Progenitor cell of endocrine pancreas (in vitro differentiated cells): ENCODE data around the gene MADCAM1. TPM values are rescaled to one million over a fixed set of nuclear protein-coding genes. Genes with fewer than 3 reads are reported as not detected.

Experiments used
- DNase-seq: peaks from one replicate; pipeline ENCODE4 v3.0.0; 2021; ENCODE audit warnings: low spot score; ENCODE audit not compliant: unreplicated experiment
- H3K27ac Mint-ChIP-seq: 2 replicates; pipeline ENCODE4 v1.8.0; 2021; ENCODE audit warnings: mild to moderate bottlenecking, moderate library complexity, mixed read lengths
- H3K27me3 Mint-ChIP-seq: 2 replicates; pipeline ENCODE4 v1.8.0; 2021; ENCODE audit warnings: mixed read lengths
- H3K36me3 Mint-ChIP-seq: 2 replicates; pipeline ENCODE4 v1.8.0; 2022; ENCODE audit warnings: mixed read lengths; ENCODE audit not compliant: insufficient read depth
- H3K4me1 Mint-ChIP-seq: 2 replicates; pipeline ENCODE4 v1.8.0; 2021; ENCODE audit warnings: low read depth, mixed read lengths
- H3K4me3 Mint-ChIP-seq: 2 replicates; pipeline ENCODE4 v1.8.0; 2021; ENCODE audit warnings: low read depth, mild to moderate bottlenecking, moderate library complexity, mixed read lengths
- H3K9me3 Mint-ChIP-seq: 2 replicates; pipeline ENCODE4 v1.8.0; 2021; ENCODE audit warnings: low read depth, mixed read lengths
- total RNA-seq: library from RNA; stranded (reverse); gene quantifications from 2 replicates; pipeline ENCODE4 v1.2.1, GENCODE V29; 2021
- TF ChIP-seq, protein P1 (sequence below): fragments of 200-600 bp; sonication (generic); IDR thresholded peaks from one replicate; pipeline ENCODE4 v1.5.0; 2021; ENCODE audit warnings: antibody characterized with exemption, mild to moderate bottlenecking; ENCODE audit not compliant: unreplicated experiment

MADCAM1 gene
- total RNA-seq, 1 donor from 2014 or later: 0.77 TPM

DNA sequence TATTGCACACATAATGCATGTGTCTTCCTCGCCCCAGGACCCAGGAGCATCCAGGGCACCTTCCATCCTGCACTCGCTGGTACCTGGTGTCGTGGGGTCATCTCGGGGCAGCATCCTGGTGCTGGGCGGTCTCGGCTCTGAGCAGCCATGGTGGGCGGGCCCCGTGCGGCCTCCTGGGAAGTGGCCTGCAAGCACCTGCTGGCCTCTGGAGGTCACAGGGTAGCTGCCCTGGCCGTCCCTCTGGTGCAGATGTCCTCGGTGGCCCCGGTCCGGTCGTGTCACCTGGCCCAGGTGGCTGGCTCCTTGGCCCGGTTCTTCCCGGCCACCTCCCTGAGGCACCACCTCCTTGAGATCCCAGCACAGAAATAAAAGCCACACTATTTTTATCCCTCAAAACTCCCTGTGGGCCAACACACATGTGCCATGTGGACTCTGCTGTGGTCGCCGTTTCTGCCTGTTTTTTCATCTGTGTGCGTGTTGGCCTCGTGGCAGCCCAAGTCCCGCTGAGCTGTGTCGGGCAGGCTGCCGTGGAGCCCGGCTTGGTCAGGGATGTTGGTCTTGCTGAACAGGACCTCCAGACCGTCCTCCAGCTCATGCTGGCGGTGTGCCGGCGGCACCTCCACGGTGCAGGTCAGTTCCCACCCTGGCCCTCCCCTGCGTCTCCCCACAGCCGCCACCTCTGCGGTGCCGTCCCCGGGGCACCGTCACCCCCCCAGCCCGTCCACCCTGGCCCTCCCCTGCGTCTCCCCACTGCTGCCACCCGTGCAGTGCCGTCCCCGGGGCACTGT lies 42.5 kb downstream of the MADCAM1 start:
- no peaks in the 10 kb centered on the region for H3K27me3 Mint-ChIP-seq
- DNase-seq: no peak
- no peak overlapping the region for H3K27ac Mint-ChIP-seq
- H3K4me1 Mint-ChIP-seq: no peaks in the 10 kb centered on the region
- peaks cover 4% of the 10 kb centered on the region for H3K36me3 Mint-ChIP-seq
- no peak overlapping the region for H3K4me3 Mint-ChIP-seq
- TF ChIP-seq, protein P1, sequence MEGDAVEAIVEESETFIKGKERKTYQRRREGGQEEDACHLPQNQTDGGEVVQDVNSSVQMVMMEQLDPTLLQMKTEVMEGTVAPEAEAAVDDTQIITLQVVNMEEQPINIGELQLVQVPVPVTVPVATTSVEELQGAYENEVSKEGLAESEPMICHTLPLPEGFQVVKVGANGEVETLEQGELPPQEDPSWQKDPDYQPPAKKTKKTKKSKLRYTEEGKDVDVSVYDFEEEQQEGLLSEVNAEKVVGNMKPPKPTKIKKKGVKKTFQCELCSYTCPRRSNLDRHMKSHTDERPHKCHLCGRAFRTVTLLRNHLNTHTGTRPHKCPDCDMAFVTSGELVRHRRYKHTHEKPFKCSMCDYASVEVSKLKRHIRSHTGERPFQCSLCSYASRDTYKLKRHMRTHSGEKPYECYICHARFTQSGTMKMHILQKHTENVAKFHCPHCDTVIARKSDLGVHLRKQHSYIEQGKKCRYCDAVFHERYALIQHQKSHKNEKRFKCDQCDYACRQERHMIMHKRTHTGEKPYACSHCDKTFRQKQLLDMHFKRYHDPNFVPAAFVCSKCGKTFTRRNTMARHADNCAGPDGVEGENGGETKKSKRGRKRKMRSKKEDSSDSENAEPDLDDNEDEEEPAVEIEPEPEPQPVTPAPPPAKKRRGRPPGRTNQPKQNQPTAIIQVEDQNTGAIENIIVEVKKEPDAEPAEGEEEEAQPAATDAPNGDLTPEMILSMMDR: no peak
- H3K9me3 Mint-ChIP-seq: no peaks in the 10 kb centered on the region

GRCh38 chr19:539429-540030 lies 43.2 kb downstream of the MADCAM1 start:
- peaks cover 4% of the 10 kb centered on the region for H3K36me3 Mint-ChIP-seq
- H3K9me3 Mint-ChIP-seq: no peaks in the 10 kb centered on the region
- no peak for DNase-seq
- TF ChIP-seq, protein P1: no peak
- H3K4me3 Mint-ChIP-seq: no peak overlapping the region
- H3K4me1 Mint-ChIP-seq: no peaks in the 10 kb centered on the region
- no peak overlapping the region for H3K27ac Mint-ChIP-seq
- H3K27me3 Mint-ChIP-seq: no peaks in the 10 kb centered on the region

DNA sequence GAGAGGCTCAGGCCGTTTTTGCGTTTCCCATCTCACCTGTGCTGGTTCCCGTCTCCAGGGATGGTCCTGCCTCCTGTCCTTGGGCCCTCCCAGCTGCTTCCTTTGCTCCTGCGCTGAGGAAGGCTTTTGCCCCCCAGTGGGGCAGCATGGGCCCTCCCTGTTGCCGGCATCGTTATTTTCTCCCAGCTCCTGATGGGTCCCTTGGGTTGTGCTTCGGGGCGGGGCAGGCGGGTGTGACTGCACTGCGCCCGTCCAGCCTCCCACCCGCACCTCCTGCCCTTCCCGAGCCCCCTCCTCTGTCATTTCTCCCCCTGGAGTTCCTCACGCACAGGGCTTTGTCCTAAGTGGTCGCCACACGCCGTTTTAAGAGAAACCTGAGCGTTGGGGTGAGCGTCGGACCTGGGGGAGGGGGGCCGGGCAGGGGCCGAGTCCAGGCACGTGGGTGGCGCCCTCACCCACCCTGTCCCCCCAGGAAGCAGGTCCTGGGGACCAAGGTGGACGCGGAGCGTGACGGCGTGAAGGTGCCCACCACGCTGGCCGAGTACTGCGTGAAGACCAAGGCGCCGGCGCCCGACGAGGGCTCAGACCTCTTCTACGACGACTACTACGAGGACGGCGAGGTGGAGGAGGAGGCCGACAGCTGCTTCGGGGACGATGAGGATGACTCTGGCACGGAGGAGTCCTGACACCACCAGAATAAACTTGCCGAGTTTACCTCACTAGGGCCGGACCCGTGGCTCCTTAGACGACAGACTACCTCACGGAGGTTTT lies 44.8 kb downstream of the MADCAM1 start:
- H3K27me3 Mint-ChIP-seq: no peaks in the 10 kb centered on the region

GRCh38 chr19:541699-542098 lies 45.4 kb downstream of the MADCAM1 start:
- Mint-ChIP-seq H3K27ac (no peak overlapping the region), H3K4me3 (no peak overlapping the region), H3K4me1 (no peaks in the 10 kb centered on the region), H3K9me3 (no peaks in the 10 kb centered on the region), H3K27me3 (no peaks in the 10 kb centered on the region), H3K36me3 (peaks cover 4% of the 10 kb centered on the region)
- TF ChIP-seq, protein P1: no peak
- no peak for DNase-seq

More for the DNA sequence above, 44.8 kb downstream of the MADCAM1 start:
- Mint-ChIP-seq H3K27ac (no peak overlapping the region), H3K4me3 (no peak overlapping the region), H3K36me3 (peaks cover 4% of the 10 kb centered on the region), H3K9me3 (no peaks in the 10 kb centered on the region), H3K4me1 (no peaks in the 10 kb centered on the region)
- DNase-seq: no peak
- TF ChIP-seq, protein P1: no peak

GRCh38 chr19:542173-542866 lies 46.0 kb downstream of the MADCAM1 start:
- Mint-ChIP-seq H3K36me3 (peaks cover 4% of the 10 kb centered on the region), H3K4me1 (no peaks in the 10 kb centered on the region), H3K9me3 (no peaks in the 10 kb centered on the region), H3K27ac (no peak overlapping the region), H3K27me3 (no peaks in the 10 kb centered on the region), H3K4me3 (no peak overlapping the region)
- TF ChIP-seq, protein P1: no peak
- no peak for DNase-seq
